Measurements from ENCODE around the gene ADPRHL1.

DNA sequence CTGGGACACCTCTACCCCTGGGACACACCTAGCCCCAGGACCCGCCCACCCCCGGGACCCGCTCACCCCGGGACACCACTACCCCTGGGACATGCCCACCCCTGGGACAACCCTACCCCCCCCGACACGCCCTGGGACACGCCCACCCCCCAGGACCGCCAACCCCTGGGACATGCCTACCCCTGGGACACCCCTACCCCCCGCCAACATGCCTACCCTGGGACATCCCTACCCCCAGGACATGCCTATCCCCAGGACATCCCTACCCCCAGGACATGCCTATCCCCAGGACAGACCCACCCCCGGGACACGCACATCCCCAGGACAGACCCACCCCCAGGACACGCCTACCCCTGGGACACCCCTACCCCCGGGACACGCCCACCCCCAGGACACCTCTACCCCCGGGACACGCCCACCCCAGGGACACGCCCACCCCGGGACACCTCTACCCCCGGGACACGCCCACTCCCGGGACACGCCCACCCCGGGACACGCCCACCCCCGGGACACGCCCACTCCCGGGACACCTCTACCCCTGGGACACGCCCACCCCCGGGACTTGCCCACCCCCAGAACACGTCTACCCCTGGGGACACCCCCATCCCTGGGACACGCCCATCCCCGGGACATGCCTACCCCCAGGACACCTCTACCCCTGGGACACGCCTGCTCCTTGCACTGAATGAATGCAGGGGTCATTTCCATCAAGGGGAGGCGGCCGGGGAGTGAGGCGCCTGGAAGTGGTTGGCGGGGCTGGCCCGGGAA is 32.3 kb downstream of the ADPRHL1 start:
- TF ChIP-seq POLR2AphosphoS5 (IDR thresholded peaks at IDR 0.05) (no peak), POLR2A (IDR thresholded peaks at IDR 0.05) (no peak)

Measured in sigmoid colon (tissue), 4 donors.